Iris pigment epithelial cell (primary cell): ENCODE data around the gene LRRC72.

ENCODE experiments used
- DNase-seq: peaks from one replicate; pipeline ENCODE4 v3.0.0-alpha.2; 2011; ENCODE audit warnings: low read depth

LRRC72 gene

DNA sequence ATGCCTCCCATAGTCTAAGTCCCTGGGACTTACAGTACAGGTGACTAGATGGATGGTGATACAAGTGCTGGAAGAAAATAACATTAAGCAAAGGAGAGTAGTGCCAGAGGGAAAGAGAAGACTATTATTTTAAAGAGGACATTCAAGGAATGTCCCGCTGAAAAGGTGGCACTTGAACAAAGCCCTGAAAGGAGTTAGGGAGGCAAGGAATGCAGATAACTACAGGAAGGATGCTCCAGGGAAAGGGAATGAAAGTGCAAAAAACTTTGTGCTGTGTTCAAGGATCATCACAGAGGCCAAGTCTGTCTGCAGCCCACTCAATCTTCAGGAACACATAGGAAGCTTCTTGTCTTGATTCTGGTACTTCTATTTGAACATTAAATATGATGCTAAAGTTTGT lies 104.0 kb downstream of the LRRC72 start:
- no peak for DNase-seq
